Iris pigment epithelial cell (primary cell): ENCODE data around the gene SORCS1.

Experiments
- DNase-seq: peaks from one replicate; pipeline ENCODE4 v3.0.0-alpha.2; 2011; ENCODE audit warnings: low read depth

The SORCS1 gene

DNA sequence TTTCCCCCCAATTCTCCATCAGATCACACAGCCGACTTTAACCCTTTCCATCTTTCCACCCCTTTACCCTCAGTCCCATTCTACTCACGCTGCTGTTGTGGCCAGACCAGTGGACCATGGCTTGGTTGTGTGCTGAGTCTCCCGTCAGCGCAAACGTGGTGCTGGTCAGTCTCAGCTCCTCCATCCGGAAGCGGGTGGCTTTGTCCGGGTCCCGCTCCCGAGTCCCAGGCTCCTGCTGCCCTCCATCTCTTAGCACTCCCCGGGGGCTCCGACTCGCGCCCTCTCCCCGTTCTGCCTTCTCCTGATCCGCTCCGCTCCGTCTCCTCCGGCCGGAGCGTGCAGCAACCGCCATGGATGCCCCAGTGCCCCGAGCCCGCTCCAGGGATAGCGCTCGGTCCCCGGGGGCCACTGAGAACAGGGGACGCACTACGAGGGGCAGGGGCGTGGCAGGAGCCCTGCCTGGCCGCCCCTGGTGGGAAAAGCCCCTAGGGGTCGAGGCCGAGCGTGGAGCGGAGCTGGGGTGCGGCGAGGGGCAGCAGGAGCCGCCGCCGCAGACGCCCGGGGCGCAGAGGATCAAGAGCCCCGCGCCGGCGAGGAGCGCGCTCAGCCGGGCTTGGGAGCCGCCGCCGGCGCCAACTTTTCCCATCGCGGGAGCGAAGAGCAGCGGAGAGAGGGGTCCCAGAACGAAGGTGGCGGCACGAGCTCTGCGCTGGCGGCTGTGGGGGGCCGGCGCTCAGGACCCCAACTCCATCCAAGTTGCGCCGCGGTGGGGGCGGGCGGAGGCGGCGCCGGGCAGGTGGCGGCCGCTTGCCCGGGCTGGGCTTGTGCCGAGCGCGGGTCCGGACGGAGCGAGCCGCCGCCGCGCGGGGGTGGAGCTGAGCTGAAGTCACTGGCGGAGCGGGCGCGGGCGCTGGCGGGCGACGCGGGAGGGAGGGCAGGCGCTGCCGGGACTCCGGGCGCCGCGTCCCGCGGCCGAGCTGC is at the start of gene SORCS1:
Gene SORCS1 (minus strand): TSS at position 826 of the 981 bp plus-strand sequence.
- DNase-seq: no peak

DNA sequence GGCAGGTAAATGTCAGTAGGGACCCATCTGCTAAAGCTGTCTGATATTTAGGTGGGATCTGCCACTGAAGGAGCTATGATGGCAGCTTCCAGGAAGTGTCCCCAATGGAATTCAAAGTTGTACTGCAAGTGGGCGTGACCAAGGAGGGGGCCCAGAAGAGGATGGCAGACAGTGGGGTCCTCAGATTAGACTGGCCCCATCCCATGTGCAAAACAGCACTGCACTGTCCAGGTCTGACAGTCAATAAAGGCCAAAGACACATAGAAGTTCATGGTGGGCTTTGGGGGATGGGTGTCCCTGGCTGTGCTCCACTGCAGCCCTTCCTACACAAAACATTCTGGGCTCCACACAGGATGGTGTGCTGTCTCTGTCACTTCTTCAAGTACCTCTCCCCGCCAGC is 49.8 kb upstream of the SORCS1 start:
- DNase-seq: no peak

DNA sequence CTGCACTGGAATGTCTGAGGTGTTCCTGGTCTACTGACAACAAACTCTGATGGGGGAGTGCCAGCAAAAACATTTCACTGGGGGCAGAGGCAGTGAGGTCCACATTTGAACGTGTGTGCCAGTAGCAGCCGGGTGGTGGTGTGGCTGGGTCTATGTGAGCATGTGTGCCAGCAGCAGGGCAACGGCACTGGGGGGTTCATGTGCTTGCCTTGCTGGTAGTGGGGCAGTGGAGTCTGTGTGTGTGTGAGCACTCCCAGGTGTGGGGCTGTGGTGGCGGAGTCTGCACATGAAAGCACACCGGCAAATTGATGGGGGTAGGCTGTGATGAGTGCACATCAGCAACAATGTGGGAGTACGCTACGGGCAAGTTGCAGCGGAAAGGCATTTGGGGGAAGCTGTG is 49.4 kb upstream of the SORCS1 start:
- DNase-seq: no peak

DNA sequence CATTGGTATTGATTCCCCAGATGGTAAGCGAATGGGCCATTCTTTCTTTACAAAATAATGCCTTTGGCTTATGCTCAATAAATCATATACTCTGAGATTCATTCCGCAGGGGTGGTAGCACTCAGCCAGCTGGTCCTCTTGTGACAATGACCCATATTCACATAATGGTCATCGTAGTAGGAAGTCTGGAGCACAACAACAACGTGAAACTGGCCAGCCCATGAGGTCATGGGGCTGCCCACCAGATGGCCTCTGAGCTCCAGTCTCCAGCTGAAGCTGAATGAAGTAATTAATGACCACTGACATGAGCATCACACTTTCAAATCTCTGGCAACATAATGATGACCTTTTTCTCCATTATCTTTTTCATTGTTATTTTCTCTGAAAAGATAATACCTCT is 42.3 kb upstream of the SORCS1 start:
- DNase-seq: no peak

GRCh38 chr10:107169516-107169915 is 5.0 kb upstream of the SORCS1 start:
- DNase-seq: no peak

- no peak for DNase-seq
Measured at GRCh38 chr10:107168738-107169137, 4.2 kb upstream of the SORCS1 start.

DNA sequence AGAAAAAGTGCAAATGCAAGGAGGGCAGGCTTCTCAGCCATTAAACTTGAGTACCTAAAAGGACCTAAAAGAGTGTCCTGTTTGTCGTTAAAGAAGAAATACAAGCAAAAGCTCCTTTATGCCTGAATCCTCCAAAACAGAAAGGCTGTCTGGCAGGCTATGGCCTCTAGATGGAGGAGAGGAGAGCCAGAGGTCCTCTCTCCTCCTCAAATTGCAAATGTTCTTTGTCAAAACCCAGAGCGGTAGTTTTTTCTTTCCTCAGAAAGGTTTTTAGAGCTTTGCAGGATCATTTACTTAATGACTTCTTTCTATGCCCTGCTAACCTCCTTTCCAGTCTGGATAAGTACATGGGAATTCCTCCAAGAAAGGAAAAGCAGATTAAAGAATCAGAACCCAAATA is 1.9 kb upstream of the SORCS1 start:
- DNase-seq: no peak

DNA sequence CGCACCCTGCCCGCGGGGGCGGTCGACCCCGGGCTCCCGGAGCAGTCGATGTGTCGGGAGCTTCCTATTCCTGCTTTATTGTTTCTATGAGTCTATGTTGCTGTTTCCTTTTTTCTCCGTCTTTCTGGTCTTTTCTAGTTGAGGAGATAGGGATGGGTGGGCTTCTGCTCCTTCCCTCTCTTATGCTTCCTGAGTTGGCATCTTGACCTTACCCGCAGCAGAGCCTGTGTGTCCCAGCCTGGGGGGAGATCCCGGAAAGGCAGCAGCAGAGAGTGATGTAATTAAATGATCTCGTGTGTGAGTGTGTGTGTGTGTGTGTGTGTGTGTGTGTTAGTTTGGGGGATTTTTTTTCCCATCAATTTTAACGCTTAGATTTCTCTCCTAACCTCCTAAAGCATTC is 486 bp upstream of the SORCS1 start:
- DNase-seq: no peak

DNA sequence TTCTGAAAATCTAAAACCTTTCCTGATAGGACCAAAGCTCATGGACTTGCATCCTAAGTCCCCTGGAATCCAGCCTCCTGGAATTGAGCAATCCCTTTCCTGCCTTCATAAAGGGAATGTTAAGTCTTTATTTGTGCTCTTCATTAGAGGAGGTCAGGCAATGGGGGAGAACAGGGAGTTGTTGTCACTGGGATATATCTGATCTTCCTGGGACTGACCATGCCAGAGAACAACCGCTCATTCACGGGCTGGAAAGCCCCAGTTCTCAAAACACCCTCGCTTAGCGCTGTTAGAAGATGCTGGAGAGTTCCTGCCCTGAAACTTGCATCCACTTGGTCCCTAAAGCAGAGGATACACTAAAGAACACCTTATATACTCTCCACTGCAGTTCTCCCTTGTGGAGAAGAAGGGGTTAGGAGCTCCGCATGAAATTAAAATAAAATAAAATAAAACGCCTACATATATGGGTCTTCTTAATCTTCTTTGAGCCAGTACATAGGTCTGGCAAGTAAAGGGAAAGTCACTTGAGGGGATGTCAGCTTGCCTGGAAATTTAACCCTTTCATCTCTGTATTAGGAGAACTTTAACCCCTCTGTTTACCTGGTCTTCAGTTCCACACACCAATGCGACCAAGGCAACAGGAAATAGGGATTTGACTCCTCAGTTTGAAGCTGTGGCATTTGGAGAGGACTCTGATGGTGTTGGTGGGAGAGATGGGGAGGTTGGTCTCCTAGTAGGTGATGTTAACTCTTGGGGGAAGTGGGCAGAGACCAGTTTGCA is 1.2 kb downstream of the SORCS1 start:
- no peak for DNase-seq

DNA sequence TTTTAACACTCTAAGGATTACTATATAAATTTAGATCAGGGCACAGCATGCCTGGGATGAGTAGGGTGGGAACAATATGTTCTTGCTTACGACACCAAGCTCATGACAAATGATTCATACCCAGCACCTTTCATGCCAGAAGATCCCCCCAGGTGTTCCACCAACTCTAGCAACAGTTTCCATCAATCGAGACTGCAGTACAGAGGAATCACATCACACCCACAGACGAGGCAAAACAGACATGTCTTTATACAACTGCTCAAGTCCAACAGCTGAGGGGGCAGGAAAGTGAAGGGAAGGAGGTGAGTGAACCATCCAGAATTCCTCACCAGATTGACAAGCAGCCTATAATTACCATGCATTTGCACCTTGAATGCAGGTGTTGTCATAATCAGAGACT is 3.6 kb downstream of the SORCS1 start:
- no peak for DNase-seq

DNA sequence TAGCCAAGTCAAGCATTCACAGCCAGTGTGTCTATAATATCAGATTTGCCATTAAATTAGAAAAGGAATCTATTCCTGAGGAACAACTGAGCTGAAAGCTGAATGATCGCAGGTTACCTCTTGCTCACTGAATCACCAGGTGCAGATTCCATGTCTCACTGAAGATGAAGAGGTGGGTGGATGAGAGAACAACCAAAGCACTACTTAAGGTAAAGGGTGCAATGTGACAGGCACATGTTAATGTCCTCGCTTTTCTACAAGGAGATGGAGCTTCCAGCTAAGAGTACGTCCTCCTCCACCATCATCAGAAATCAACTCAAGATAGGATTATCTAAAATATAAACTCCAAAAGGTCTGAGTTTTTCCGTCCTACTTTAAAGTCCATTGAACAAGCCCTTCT is 4.6 kb downstream of the SORCS1 start:
- DNase-seq: no peak

DNA sequence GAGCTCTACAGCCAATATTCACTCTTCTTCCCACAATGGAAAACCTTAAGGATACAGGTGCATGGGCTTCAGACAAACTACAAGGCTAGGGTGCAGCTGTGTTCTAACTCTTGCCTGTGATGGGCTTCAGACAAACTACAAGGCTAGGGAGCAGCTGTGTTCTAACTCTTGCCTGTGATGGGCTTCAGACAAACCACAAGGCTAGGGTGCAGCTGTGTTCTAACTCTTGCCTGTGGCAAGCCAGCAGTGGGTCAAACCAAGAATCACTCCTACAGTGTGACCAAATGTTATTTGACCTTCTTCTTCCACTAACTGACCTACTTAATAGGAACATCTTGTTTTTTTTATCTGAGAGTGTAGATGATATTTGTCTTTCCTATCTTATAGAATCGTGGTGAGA is 7.4 kb downstream of the SORCS1 start:
- DNase-seq: no peak

- DNase-seq: no peak
Measured at GRCh38 chr10:107152087-107152486, 12.4 kb downstream of the SORCS1 start.

- DNase-seq: no peak
Measured at GRCh38 chr10:107148906-107149305, 15.6 kb downstream of the SORCS1 start.

GRCh38 chr10:107144490-107144889 is 20.0 kb downstream of the SORCS1 start:
- DNase-seq: no peak

DNA sequence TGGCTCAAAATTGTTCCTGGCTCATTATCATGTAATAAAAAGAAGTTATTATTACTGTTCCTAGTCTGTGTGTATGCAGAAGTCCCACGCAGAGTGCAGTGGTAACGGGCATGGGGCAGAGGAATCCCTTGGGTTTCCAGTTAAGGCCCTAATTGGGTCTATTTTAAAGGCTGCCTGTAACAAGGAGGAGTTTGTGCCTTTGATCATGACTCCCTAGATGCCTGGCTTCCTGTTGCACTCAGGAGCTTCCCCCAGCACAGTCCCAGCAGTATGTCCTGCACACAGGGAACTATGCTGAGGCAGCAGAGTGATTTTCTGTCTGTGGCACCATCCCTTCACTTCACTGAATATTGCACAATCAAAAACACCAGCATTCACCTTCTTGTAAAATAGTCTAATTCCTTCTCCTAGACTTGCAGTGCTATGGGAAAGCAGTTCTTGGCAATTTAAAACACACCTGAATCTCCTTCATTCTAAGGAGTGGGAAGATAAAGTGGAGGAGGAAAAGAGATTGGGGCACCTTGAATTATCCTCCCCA is 22.9 kb downstream of the SORCS1 start:
- no peak for DNase-seq

DNA sequence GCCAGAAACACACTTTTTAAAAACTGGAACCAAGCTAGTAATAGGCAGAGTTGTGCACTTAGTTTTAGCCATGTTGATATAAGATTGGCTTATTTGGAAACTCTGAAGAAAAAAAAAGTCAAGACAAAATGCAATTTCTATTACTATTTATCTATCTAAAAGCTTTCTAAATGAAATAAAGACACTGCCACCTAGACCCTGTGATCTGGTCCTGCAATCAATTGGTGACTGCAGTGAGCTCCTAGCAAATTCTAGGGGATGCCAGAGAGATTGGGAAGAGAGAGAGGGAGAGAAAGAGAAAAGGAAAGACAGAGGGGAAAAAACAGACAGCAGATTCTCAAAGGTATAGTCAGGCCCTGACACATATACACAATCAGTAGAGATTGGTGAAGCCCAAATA is 25.3 kb downstream of the SORCS1 start:
- no peak for DNase-seq

GRCh38 chr10:107133656-107134055 is 30.9 kb downstream of the SORCS1 start:
- DNase-seq: no peak

DNA sequence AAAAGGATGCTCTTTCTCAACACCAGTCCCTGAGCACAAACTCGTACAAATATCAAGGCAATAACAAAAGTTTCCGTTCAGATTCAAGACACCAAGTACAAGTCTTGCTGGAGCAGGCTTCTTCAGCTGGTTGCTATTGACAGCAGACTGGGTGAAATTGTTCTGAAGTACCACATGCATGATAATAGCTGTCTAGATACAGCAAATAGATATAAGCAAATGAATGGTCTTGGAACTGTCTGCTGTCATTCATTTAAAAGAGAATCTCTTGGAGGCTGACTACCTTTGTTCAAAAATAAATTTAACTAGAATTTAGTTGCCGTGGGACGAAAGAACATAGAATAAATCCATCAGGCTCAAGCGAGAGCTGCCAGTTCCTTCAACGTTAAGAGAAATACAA is 35.5 kb downstream of the SORCS1 start:
- DNase-seq: no peak

DNA sequence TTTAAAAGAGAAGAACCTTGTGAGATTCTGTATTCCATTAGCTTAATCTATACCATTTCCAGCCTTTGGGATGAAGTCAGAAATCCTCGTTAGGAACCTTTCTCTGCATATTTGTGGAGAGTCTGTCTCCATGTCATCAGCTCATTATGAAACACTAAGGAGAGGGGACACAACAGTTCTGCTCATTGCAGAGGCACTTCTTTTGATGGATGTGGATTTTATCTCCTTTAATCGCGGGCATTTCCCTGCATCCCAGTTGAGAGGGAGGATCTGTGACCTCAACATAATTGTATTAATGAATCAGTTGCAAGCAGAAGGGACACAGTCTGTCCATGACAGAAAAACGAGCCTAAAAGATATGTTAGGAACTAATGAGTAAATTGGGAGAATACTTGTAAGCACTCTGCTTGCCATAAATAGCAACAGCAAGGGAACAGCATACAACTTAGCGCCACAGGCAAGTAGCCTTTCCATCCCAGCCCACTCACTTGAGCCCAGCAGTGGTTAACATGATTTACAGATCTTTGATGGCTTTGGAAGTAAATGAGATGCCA is 37.9 kb downstream of the SORCS1 start:
- no peak for DNase-seq

GRCh38 chr10:107122703-107123102 is 41.8 kb downstream of the SORCS1 start:
- no peak for DNase-seq

- DNase-seq: no peak
Measured at GRCh38 chr10:107118866-107119265, 45.6 kb downstream of the SORCS1 start.
